Upper lobe of left lung (tissue), 4 donors: ENCODE measurements around the gene ZNHIT6.

Experiments
- EP300 ChIP-seq, 4 donors: sonication (generic); formaldehyde crosslinking; IDR thresholded peaks; one replicate each; pipeline ENCODE4 v1.5.1; 2017; ENCODE audit warnings: antibody characterized with exemption in 4 of 4, control low read depth in 2 of 4
- POLR2A ChIP-seq, 4 donors: fragments of 450-650 bp; IDR thresholded peaks; one replicate each; pipeline ENCODE4 v1.5.1; 2016 to 2017; ENCODE audit warnings: antibody characterized with exemption in 4 of 4, mild to moderate bottlenecking in 2 of 4
- POLR2AphosphoS5 ChIP-seq, 2 donors: sonication (generic); formaldehyde crosslinking; IDR thresholded peaks; one replicate each; pipeline ENCODE4 v1.5.1; 2017; ENCODE audit warnings: antibody characterized with exemption in 2 of 2
- TF ChIP-seq, protein P1 (sequence below), 6 experiments: fragments of 450-650 bp in 4 of 6; fragments of 200-600 bp in 2 of 6; sonication (generic) in 2 of 6; IDR thresholded peaks; one replicate each; pipeline ENCODE4 v1.5.1; 2016 to 2019; ENCODE audit warnings: antibody characterized with exemption in 6 of 6

DNA sequence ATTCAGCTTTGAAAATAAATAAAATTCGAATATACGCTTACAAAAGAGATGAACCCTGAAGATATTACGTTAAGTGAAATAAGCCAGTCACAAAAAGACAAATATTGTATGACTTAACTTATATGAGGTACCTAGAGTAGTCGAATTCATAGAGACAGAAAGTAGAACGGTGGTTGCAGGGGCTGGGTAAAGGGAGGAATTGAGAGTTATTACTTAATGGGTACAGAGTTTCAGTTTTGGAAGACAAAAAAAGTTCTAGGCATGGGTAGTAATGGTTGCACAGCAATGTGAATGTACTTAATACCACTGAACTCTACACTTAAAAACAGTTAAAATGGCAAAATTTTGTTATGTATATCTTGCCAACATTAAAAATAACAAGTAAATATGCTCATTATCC lies 48.6 kb upstream of the ZNHIT6 start:
- TF ChIP-seq POLR2A (IDR thresholded peaks at IDR 0.05) (no peak), POLR2AphosphoS5 (IDR thresholded peaks at IDR 0.05) (no peak), EP300 (IDR thresholded peaks at IDR 0.05) (no peak)
- TF ChIP-seq, protein P1, sequence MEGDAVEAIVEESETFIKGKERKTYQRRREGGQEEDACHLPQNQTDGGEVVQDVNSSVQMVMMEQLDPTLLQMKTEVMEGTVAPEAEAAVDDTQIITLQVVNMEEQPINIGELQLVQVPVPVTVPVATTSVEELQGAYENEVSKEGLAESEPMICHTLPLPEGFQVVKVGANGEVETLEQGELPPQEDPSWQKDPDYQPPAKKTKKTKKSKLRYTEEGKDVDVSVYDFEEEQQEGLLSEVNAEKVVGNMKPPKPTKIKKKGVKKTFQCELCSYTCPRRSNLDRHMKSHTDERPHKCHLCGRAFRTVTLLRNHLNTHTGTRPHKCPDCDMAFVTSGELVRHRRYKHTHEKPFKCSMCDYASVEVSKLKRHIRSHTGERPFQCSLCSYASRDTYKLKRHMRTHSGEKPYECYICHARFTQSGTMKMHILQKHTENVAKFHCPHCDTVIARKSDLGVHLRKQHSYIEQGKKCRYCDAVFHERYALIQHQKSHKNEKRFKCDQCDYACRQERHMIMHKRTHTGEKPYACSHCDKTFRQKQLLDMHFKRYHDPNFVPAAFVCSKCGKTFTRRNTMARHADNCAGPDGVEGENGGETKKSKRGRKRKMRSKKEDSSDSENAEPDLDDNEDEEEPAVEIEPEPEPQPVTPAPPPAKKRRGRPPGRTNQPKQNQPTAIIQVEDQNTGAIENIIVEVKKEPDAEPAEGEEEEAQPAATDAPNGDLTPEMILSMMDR (IDR thresholded peaks at IDR 0.05), result no peak
